HG03442 (cell line): ENCODE results near the gene TMEM250.

Experiments used
- ATAC-seq: cut with Tn5 transposase; IDR thresholded peaks from one replicate; pipeline ENCODE4 v1.9.1; 2021; ENCODE audit warnings: mild to moderate bottlenecking, moderate library complexity; ENCODE audit not compliant: unreplicated experiment

Gene TMEM250

DNA sequence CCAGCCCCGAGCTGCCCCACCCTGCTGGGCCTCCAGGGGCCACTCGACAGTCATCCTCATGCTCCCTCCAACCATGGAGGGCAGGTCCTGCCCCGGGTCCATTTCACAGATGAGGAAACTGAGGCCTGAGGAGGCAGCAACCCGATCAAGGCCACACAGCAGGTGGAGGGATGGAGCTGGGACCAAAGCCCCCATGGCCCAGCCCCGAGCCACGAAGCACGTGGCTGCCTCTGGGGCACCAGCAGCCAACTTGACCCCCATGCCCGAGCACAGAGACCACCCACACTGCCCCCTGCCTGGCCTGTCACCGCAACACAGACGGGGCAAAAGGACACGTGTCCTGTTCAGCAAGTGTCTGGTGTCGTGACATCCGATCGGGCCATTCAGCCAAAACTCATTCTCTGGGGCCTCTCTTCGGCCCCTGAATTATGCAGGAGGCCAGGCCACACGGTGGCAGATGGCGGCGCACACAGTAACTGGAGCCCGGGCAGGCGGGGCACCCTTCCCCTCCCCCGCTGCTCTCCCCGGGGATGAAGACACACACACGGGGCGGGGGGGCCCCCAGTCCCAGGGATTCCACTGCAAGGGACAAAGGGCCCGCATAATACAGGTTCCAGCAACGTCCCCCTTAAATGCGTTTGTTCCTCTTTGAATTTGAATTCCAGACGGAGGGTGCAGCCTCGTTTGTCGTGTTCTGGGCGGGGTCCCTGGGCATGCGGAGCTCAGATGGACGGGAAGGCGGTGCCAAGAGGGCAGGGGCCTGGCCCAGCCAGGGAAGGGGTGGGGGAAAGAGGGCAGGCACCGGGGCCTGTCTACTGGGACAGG lies 29.4 kb upstream of the TMEM250 start:
- no peak for ATAC-seq

DNA sequence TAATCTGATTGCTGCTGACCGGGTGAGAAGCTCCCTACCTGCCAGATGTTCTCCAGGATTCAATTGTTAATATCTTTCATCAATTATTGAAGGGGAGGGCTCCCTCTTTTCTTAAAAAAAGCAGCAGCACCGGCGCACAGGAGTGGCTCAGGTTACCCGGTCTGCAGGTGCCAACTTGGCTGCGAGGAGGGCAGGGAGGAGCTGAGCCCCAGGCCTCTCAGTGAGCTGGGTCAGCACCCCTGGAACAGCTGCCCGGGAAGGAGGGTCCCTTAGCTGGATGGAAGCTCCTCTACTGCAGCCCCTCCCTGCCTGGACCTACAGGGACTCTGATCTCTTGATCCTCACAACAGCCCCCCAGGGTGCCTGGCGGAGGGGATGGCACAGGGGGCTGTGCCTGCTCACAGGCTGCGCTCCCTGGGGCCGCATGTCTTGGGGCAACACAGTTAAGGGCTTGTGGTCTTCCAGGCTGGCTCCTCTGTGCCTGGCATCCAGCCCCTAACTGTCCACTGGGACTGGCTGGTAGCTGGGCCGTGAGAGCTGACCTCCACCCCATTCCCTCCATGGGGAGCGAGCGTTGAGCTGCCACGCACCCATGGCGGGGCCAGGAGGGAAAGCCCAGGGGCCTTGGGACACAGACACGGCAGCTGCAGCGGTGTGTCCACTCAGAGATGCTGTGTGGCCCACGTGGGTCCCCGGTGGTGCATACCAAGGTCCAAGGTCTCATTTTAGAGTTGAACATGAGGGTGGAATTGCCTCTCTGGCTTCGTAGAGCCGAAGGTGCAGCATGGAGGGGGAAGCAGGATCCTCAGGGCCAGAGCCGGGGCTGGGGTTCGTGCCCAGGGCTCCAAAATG lies 28.6 kb upstream of the TMEM250 start:
- ATAC-seq, result no peak

DNA sequence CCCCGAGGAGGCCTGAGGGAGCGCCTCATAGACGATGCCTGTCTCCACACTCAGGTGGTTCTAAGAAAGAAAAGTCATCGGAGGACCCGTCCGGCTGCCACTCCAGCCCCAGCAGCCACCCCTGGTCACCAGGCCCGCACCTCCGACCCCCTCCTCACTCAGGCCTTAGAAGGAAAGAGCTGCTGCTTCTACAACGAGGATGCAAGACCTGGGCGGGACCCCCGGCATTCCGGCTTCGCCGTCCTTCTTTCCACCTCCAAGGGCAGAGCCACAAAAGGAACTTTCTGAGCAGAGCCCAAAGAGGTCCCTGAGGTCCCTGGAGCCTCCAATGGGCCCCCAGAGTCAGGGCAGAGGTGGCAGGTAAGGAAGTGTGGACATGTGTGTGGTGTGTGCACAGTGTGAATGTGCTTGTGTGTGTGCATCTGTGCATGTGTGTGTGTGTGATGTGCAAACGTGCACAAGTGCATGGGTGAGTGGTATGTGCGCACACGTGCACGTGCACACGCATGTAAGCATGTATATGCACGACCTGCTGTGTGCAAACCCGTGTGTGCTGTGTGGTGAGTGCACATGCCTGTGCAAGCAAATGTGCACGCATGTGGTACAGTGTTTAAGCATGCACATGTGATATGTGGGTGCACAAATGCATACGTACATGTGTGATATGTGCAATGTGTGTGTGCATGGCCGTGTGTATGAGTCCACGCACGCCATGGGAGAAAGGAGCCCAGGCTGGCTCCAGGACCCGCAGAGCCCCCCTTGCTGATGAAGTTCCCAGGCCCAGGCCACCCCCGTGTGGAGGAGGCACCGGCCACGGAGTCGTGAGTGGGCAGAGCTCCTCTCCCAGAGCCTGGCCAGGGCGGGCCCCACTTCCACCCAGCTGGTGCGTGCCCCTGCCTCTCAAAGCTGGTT lies 27.7 kb upstream of the TMEM250 start:
- ATAC-seq, result no peak

DNA sequence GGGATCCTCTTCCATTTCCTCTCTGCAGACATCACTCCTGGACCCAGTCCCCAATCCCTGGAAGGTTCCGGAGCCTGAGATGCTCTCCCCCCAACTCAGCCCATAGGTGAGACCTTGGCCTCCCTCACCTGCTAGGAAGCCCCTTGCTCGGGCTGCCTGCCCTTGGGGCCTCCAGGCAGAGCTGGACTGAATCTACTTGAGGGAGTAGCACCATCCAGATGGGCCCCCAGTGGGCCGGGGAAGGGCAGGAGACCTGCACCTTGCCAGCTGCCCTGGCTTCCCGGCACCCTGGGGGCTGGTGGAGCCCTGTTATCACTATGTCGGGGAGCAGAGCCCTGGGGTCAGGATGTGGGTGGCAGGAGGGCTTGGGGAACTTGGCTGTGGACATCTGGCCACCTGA lies 26.9 kb upstream of the TMEM250 start:
- no peak for ATAC-seq

DNA sequence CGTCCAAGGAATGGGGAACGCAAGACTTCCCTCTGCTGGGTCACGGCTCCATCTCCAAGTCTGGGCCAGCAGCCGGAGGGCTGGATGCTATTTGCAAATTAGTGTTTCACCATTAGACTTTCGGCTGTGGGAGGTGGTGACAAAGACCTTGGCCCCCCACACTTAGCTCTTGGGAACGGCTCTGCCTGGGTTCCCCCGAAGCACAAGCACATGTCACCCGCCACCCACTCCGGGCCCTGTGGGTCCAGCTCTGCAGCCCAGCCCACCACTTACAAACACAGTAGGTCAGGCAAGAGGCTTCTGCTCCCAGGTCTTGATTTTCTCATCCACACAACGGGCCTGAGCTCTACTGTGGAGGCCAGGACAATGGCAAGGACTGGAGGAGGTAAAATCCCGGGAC lies 25.8 kb upstream of the TMEM250 start:
- ATAC-seq, result no peak

DNA sequence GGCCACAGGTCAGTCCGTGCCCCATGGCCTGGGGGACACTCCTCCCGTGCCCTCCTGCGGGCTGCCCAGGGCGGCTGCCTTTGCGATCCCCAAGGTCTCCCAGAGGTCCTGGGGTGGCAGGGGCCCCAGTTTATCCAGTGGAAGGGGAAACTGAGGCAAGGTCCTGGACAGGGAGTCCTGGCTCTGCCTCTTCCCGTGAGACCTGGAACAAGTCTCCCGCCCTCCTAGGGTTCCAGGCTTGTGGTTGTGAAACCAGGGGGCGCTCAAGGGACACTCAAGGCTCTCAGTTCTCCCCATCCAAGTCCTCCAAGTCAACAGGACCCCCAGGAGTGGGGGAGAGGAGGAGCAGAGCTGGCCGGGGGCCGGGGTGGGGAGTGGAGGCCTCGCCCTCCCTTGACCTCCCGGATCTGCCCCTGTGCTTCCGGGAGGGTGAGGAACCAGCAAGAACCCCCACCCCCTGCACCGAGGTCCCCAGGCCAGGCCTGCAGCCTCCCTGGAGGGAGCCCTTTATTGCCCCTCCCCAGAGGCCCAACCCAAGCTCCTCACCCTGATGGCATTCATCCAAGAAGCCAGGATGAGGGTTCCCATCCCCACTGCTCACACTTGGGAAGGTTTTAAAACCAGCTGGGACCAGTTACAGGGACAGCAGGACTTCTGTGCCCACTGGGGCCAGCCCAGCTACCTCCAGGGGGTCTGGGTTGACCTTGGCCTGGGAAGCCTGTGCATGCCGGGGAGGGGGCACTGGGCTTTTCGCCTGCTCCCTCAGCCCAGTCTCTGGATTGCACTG lies 24.7 kb upstream of the TMEM250 start:
- no peak for ATAC-seq

DNA sequence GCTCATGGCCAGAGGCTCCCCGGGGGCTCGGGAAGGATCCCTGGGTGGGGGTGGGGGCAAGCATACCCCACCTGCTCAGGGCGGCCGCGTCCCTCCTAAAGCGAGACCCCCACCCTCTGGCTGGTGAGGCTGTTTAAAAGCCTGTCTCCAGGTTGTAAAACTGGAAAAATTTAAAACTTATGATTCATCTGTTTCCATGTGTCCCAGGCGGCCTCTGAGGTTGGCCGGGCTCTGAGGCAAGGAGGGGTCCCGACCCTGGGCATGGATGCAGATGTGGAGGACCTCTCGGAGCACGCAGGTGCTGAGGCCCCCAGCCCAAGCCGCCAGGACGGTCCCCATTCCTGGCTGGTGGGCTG lies 24.2 kb upstream of the TMEM250 start:
- no peak for ATAC-seq

DNA sequence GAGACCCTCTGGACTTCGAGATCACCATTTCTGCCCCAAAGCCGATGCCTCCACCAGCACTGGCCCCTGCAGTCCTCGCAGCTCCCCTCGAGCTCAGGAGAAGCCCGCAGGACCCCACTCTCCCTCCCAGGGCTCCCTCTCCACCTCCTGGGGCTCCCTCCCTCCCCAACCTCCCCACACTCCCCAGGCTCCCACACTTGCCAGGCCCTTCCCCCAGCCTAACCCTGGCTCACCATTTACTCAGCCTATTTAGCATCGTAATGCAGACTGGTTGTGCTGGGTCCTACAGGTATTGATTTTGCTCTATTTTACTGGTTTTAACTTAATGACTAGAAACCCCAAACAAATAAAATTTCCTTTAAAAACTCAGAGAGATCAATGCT lies 23.7 kb upstream of the TMEM250 start:
- ATAC-seq, result no peak

DNA sequence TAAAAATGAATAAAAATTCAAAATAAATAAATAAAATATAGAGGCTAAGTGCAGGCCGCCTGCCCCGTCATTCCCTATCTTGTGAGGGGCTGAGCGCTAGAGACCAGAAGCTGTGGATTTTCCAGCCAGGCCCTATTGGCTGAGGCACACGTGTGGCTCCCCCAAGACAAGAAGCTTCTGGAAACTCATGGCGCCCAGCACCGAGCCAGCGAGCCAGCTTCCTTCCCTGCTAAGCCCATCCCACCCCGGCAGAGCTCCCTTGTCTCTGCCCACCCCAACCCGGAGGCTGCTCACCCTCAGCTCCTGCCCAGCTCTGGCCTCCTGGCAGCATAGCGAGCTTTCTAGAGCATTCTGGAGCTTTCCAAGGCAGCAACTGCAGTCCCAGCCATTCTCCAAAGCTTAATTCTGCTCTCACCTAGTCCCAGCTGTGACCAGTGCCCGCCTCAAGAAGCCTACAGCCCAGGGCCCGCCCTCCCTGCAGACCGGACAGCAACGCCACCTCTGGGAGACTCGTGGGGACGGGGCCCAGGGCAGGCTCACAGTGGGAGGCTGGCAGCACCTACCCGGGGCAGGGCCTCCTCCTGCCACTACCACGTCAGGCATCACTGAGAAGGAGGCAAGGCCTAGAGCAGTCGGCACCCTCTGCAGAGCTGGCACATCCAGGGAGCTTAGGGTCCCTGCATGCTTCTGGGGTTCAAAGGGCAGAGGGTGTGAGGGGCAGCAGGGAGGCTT lies 23.2 kb upstream of the TMEM250 start:
- ATAC-seq, result no peak

DNA sequence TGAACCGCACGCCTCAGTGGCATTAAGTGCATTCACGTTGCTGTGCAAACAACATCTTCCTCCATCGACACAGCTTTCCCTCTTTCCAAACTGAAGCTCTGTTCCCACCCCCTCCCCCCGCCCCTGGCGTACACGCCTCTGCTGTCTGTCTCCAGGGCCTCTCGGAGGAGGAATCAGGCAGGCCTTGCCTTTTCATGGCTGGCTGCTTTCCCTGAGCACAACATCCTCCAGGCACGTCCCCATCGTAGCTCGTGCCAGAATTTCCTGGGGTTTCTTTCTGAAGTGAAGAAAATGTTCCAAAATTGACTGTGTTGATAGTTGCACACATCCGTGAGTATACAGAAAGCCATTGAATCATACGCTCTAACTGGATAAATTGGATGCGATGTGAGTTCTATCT lies 22.3 kb upstream of the TMEM250 start:
- ATAC-seq, result no peak

DNA sequence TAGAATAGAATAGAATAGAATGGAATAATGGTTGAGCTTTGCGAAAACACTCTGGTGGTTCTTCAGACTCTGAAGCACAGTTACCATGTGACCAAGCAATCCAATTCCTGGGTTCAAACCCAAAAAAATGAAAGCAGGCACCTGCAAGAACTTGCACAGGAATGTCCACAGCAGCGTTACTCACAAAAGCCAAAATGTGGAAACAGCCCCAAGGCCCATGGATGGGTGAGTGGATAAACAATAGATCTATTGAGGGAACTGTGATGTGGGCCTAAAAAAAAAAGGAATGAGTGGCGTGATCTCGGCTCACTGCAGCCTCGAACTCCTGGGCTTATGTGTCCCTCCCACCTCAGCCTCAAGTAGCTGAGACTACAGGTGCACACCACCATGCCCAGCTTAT lies 21.4 kb upstream of the TMEM250 start:
- ATAC-seq, result no peak

DNA sequence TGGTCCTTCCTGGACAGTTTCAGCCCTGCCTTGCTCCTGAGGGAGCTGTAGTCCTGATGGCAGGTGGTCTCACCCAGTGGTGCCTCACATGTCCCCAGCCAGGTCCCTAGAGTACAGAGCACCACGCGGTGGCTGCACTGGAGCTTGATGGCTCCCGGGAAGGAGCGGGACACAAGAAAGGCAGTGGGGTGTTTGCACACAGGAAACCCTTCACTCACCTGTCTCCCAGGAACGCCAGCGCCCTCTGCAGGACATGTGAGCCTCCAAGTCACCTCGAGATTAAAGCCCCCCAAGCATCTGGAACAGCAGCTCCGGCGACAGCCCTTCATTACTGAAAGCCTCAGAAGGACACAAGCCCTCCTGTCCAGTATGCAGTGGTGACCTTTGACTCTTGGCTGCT lies 19.9 kb upstream of the TMEM250 start:
- ATAC-seq, result no peak

DNA sequence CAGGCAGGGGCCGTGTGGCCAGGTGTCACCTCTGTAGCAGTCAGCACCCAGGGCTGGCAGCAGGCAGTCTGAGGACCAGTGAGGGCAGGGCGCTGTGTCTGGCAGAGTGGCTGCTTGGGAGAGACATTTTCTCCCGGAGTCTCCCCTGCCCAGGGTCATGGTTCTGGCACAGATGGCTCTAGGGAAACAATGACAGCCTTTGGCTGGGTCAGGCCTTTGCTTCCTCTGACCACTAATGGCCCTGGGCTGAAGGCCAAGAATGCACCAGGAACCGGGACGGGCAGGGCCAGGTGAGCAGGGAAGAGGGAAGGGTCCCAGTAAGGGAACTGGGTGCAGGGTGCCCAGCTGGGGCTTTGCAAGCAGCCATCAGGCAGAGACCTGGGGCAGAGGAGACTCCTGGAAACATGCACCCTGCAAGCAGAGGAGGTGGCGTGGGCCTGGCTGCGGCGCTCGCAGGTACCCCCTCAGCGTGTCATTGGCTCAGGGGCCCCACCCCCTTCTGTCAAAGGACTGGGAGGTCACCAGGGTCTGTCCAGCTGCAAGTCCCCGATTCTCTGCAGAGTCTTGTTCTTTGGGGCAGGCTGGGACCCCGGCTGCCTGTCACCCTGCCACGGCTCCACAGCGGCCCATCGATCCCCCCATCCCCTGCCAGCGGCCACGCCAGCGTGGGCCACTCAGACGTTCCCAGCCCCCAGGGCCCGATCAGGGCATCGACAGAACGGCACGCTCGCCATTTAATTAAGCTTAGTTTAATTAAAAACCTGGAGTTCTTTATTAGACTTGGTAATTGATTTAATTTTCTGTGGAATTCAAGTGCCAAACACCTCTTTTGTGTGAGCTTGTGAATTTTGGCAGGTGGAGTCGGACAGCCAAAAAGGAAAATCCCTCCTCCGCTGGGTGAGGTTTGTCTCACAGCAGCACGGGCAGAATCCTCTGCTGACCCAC lies 18.9 kb upstream of the TMEM250 start:
- no peak for ATAC-seq

DNA sequence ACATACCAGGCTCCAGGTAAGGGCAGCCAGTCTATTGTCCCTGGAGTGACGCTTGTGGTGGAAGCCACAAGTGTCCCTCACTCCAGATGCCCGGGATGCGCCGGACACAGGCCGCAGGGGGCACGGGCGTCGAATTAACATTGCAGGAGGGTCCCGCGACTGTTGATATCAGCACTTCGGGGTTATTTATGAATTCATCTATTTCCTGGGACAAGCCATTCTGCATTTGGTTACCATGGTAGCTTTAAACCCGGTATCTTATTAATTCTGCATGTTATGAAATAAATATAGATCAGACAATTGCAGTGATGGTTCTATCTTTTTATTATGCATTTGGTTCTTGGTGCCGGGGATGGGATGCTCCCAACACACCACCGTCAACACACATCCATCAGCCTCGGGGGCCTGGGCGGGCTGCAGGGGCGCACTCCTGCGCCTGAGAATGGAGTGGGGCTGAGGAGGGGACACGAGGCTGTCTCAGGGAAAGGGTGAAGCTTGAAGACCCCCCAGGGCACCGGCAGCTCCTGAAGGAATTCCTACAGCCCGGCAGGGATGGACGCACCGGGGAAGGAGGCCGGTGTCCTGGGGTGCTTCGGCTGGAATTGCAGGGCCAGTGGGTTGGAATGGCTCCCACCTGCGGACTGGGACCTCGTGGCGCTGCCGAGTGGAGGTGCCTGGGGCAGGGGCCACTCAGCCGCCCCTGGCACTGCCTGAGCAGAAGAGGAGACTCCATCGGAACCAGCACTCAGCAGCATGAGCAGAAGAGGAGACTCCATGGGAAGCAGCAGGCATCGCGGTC lies 17.7 kb upstream of the TMEM250 start:
- ATAC-seq, result no peak

DNA sequence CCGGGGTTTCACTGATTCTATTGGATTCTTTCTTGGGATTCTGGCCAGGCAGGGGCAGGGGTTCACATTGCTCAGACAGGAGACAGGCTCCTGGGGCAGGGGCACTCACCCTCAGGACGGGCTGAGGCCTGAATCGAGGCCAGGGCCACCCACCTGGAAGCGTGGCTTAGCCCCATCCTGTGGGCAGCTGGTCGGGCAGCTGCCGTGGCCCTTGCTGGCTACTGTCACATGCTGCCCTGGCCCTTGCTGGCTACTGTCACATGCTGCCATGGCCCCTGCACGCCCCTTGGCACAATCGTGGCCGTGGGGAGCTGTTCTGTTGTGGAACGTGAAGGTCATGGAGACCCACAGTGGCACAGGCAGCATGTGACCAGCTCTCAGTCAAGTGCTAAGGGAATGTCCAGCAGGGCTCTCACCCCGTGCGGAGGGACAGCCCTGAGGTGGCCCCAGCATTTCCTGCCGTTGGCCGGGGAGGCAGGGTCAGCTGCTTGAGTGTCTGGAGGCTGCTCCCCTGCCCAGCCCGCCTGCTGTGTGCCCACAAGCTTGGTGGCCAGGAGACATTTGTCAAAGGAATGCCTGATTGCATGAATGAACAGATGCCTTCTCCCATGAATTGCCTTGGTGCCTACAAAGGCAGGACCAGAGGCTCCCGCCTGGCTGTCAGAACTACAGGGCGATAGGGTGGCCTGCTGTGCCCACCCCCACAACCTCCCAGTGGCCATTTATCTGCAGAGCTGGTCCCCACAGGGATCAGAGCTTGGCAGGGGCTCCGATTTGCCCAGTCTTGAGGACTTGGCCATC lies 16.9 kb upstream of the TMEM250 start:
- no peak for ATAC-seq

DNA sequence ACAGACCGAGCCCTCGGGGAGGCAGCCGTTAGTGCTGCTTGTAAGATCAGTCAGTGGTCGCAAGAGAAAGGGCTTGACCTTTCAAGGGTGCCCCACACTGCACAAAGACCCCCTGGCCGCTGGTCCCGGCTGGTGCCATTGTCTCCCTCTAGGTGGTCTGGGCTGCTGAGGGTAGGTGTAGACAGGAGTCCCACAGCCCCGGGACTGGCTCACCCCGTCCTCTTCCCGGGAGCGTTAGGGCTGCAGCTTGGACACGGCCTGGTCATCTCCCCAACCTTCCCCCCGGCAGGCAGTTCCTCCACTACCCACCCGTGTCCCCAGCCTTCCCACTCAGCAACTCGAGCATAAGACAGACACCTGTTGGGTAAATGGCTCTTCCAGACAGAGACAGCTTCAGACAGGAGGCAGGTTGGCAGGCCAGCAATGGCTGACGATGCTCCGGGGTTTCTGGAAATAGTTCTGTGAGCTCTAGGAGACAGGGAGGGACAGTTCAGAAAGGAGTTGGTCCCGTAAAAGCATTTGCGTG lies 15.3 kb upstream of the TMEM250 start:
- no peak for ATAC-seq
